ENCODE data around the gene NXPH4.

The NXPH4 gene

DNA sequence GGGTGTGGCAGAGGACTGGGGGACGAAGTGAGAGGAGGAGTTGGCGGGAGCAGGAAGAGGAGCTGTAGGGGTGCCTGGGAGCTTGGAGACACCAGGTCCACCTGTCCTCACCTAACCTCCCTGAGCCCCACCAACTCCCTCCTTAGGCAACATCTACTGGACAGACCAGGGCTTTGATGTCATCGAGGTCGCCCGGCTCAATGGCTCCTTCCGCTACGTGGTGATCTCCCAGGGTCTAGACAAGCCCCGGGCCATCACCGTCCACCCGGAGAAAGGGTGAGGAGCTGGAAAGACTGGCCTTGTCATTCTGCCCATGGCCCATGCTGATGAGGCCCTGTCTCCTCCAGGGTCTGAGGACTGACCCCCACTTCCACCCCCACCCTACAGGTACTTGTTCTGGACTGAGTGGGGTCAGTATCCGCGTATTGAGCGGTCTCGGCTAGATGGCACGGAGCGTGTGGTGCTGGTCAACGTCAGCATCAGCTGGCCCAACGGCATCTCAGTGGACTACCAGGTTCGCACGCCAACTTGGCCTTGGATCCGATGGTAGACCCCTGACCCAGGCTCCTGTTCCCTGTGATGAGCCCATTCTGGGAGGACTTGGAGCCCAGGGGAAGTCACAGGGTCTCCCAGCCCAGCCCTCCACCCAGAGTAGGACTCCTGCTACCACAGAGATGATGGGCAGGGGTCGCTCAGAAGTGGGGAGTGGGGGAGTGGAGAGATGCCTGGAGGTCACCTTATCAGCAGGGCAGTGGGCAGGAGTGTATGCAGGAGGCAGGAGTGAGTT is 32.5 kb upstream of the NXPH4 start:
- DNase-seq = no peak

- no peak for DNase-seq
These were observed 31.2 kb upstream of the NXPH4 start for GRCh38 chr12:57185403-57185802.

- no peak for DNase-seq
These were observed 30.6 kb upstream of the NXPH4 start for GRCh38 chr12:57185906-57186508.

DNA sequence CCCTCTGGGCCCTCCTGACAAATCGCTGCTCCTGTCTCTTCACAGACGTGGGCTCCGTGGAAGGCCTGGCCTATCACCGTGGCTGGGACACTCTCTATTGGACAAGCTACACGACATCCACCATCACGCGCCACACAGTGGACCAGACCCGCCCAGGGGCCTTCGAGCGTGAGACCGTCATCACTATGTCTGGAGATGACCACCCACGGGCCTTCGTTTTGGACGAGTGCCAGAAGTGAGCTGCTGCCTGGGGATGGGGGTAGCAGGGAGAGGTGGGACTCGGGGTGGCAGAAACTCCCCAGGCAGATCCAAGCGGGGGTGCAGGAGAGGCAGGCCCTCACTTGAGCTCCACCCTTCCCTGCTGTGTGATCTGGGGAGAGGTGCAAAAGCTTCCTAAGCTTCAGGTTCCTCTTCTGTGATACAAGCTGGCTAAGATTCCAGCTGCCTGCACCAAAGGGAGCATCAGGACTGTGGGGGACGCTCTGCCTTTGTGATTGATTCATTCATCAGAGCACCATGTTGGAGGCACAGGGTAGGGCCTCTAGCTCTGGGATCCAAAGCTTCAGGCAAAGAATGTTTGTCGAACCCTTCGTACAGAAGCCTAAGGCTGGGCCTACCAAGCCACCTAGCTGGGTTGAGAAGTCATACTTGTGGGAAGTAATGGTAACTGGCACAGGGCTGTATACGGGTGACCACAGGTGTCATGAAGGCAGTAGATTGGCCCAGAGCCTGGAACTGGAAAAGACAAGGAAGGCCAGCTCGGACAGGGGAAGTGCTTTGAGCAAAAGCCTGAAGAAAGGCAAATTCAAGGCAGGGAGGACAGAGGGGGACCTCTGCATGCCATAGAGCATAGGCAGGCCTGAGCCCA is 29.1 kb upstream of the NXPH4 start:
- no peak for DNase-seq

DNA sequence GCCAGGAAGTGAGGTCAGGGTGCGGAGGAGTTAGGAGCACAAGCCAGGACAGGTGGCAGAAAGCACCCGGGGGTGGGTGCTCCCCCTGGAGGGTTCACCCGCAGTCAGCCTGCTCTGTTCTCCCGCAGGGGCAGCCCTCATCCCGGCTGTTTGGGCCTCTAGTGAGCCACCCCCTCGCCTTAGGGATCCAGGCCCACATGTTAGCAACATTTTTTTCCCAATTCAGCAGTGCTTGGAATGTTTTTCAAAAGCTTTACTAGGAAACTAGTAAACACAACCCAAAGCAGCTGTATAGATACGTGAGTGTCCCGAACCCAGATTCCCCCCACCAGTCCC is 28.5 kb upstream of the NXPH4 start:
- no peak for DNase-seq

DNA sequence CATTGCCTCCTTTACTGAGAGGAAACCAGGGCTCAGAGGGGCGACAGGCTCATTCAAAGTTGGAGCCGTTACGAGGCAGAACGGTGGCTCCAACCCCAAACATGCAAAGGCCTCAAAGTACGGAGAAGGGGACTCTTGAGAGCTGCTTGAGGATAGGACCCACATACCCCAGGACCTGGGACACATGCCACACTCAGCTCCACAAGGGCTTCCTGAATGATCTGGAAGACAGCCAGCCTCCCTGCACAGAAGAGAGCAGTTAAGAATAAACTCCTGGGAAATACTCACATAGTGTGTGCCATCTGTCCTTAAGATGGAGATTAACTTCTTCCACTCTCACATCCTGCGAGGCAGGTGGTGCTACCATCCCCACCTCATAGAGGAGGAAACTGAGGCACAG is 26.6 kb upstream of the NXPH4 start:
- DNase-seq = no peak

- DNase-seq = no peak
These were observed 25.8 kb upstream of the NXPH4 start for GRCh38 chr12:57190821-57191220.

- DNase-seq = no peak
These were observed 25.2 kb upstream of the NXPH4 start for GRCh38 chr12:57191410-57191809.

DNA sequence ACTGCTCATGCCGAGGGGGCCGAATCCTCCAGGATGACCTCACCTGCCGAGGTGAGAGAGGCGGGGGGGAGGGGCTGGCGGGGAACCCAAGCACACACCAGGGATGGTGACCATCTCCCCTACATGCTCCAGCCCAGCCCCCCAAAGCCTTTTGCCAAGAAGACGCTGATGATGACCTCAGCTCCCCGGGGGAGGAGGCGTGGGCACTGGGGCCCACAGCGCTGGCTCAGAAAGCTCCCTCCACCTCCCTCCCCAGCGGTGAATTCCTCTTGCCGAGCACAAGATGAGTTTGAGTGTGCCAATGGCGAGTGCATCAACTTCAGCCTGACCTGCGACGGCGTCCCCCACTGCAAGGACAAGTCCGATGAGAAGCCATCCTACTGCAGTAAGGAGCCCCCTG is 23.7 kb upstream of the NXPH4 start:
- DNase-seq = no peak

DNA sequence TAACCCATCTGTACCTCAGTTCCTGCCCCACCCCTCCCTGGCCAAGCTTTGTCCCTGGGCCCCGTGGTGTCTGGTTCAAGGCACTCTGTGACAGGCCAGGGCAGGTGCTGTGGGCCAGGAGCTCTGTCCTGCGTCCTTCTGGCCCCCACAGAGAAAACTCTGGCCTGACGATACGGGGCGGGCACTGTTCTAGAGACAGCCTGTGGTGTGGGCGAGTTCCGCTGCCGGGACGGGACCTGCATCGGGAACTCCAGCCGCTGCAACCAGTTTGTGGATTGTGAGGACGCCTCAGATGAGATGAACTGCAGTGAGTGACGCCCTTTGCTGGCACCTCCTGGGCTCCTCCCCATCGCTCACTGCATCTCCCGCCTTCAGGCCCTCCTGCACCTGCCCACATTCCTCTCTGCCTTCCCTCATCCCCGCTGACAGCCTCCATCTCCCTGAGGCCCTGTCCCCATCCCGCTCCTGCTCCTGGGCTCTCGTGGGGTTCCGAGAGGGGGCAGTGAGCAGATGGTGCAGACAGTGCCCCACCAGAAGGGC is 22.8 kb upstream of the NXPH4 start:
- DNase-seq = no peak

- DNase-seq = no peak
These were observed 22.3 kb upstream of the NXPH4 start for GRCh38 chr12:57194253-57194652.

DNA sequence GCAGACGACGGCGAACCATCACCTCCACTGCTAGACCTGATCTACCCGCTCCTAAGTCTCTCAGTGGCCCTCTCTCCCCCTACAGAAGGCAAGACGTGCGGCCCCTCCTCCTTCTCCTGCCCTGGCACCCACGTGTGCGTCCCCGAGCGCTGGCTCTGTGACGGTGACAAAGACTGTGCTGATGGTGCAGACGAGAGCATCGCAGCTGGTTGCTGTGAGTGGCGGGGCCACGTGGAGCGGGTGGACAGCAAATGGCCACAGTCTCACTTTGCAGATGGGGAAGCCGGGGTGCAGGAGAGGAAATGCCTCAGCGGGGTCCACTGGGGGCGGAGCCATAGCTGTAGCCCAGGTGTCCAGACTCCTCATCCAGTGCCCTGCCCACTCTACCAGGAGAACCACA is 21.4 kb upstream of the NXPH4 start:
- DNase-seq = no peak

- DNase-seq = no peak
These were observed 20.8 kb upstream of the NXPH4 start for GRCh38 chr12:57195611-57196371.

DNA sequence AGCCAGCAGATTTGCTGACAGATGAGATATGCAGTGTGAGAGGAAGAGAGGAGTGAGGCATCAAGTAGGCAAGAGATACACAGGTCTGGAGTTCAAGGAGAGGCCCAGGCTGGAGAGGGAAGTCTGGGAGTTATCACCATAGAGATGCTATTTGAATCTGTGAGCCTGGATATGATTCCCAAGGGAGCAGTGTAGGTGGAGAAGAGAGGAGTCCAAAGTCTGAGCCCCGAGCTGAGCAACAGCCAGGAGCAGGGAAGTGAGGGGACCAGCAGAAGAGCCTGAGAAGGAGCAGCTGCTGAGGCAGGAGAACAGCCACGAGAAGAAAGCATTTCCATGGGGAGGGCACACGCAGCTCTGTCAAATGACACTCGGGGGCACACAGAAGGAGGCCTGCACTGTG is 20.2 kb upstream of the NXPH4 start:
- DNase-seq = no peak

GRCh38 chr12:57196956-57197355 is 19.6 kb upstream of the NXPH4 start:
- no peak for DNase-seq

DNA sequence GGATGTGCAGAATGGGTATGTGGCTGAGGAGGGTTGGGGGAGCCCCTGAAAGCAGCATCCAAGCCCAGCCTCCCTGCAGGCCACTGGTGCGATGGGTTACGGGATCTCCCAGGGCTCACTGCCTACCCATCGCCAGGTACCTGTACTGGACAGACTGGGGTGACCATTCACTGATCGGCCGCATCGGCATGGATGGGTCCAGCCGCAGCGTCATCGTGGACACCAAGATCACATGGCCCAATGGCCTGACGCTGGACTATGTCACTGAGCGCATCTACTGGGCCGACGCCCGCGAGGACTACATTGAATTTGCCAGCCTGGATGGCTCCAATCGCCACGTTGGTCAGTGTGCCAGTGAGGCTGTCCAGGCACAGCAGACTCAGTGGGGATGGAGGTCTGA is 18.3 kb upstream of the NXPH4 start:
- no peak for DNase-seq

GRCh38 chr12:57199191-57199590 is 17.4 kb upstream of the NXPH4 start:
- no peak for DNase-seq

GRCh38 chr12:57200497-57200896 is 16.1 kb upstream of the NXPH4 start:
- no peak for DNase-seq

GRCh38 chr12:57201219-57201618 is 15.4 kb upstream of the NXPH4 start:
- DNase-seq = no peak

GRCh38 chr12:57201631-57202030 is 15.0 kb upstream of the NXPH4 start:
- no peak for DNase-seq

DNA sequence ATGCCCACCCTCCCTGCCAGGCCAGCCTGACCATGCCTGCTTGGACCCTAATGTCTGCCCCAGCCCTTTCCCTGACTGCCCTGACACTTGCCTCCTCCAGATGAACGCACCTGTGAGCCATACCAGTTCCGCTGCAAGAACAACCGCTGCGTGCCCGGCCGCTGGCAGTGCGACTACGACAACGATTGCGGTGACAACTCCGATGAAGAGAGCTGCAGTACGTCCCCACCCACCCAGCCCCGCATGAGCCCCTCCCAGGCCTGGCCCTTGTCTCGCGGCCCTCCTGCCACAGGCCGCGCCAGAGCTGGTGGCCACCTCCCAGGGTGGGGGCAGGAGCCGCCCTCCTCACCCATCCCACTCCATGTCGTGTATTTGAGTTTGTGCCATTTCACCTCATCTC is 14.3 kb upstream of the NXPH4 start:
- no peak for DNase-seq

- DNase-seq = no peak
These were observed 13.4 kb upstream of the NXPH4 start for GRCh38 chr12:57203201-57203600.

DNA sequence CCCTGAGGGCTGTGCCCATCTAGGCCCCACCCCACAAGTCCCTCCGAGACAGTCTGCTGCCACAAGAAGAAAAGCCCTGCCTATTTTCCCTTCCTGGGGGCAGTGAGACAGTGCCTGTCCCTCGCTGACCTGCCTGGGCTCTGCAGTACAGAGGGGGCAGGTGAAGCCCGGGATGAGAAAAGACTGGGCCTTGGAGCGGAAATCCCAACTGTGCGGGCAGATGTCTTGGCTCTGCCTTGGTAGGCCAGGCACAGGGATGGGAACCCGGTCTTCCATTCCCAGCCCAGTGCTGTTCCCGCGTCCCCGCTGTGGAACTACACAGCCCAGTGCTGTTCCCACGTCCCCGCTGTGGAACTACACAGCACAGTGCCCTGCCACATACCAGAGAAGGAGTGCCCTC is 12.8 kb upstream of the NXPH4 start:
- no peak for DNase-seq
